ENCODE data around the gene CHMP3.

GRCh38 chr2:86485802-86486201 lies 77.4 kb downstream of the CHMP3 start:
- TF ChIP-seq, protein P1, sequence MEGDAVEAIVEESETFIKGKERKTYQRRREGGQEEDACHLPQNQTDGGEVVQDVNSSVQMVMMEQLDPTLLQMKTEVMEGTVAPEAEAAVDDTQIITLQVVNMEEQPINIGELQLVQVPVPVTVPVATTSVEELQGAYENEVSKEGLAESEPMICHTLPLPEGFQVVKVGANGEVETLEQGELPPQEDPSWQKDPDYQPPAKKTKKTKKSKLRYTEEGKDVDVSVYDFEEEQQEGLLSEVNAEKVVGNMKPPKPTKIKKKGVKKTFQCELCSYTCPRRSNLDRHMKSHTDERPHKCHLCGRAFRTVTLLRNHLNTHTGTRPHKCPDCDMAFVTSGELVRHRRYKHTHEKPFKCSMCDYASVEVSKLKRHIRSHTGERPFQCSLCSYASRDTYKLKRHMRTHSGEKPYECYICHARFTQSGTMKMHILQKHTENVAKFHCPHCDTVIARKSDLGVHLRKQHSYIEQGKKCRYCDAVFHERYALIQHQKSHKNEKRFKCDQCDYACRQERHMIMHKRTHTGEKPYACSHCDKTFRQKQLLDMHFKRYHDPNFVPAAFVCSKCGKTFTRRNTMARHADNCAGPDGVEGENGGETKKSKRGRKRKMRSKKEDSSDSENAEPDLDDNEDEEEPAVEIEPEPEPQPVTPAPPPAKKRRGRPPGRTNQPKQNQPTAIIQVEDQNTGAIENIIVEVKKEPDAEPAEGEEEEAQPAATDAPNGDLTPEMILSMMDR (IDR thresholded peaks at IDR 0.05; ENCODE audit: poor library complexity, severe bottlenecking), result no peak
- TF ChIP-seq EZH2 (IDR thresholded peaks at IDR 0.05; ENCODE audit: borderline replicate concordance, insufficient read depth, low read length, poor library complexity, severe bottlenecking), result no peak
- TF ChIP-seq POLR2AphosphoS5 (IDR thresholded peaks at IDR 0.05), result no peak
- TF ChIP-seq, protein P2, sequence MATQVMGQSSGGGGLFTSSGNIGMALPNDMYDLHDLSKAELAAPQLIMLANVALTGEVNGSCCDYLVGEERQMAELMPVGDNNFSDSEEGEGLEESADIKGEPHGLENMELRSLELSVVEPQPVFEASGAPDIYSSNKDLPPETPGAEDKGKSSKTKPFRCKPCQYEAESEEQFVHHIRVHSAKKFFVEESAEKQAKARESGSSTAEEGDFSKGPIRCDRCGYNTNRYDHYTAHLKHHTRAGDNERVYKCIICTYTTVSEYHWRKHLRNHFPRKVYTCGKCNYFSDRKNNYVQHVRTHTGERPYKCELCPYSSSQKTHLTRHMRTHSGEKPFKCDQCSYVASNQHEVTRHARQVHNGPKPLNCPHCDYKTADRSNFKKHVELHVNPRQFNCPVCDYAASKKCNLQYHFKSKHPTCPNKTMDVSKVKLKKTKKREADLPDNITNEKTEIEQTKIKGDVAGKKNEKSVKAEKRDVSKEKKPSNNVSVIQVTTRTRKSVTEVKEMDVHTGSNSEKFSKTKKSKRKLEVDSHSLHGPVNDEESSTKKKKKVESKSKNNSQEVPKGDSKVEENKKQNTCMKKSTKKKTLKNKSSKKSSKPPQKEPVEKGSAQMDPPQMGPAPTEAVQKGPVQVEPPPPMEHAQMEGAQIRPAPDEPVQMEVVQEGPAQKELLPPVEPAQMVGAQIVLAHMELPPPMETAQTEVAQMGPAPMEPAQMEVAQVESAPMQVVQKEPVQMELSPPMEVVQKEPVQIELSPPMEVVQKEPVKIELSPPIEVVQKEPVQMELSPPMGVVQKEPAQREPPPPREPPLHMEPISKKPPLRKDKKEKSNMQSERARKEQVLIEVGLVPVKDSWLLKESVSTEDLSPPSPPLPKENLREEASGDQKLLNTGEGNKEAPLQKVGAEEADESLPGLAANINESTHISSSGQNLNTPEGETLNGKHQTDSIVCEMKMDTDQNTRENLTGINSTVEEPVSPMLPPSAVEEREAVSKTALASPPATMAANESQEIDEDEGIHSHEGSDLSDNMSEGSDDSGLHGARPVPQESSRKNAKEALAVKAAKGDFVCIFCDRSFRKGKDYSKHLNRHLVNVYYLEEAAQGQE (IDR thresholded peaks at IDR 0.05; ENCODE audit: borderline replicate concordance), result no peak
- TF ChIP-seq EP300 (conservative IDR thresholded peaks at IDR 0.05; ENCODE audit: poor library complexity, severe bottlenecking), result no peak
- TF ChIP-seq RAD21 (conservative IDR thresholded peaks at IDR 0.05), result no peak

Measured in neural cell (in vitro differentiated cells).